NCI-H526 (cell line): Measurements from ENCODE around the gene SMIM15.

Source experiments
- DNase-seq, 2 experiments: peaks; one replicate each; lab custom pipeline; 2025; lab: John Stamatoyannopoulos, UW

The SMIM15 gene

GRCh38 chr5:61159836-61160235 lies 2.4 kb downstream of the SMIM15 start:
- no peak for DNase-seq

GRCh38 chr5:61159070-61159469 lies 3.2 kb downstream of the SMIM15 start:
- DNase-seq, result no peak

- no peak for DNase-seq
Measured at GRCh38 chr5:61151893-61152292, 10.4 kb downstream of the SMIM15 start.

GRCh38 chr5:61148515-61148914 lies 13.8 kb downstream of the SMIM15 start:
- DNase-seq, result no peak

GRCh38 chr5:61142811-61143210 lies 19.5 kb downstream of the SMIM15 start:
- DNase-seq, result no peak

- no peak for DNase-seq
Measured at GRCh38 chr5:61142391-61142790, 19.9 kb downstream of the SMIM15 start.

- no peak for DNase-seq
Measured at GRCh38 chr5:61141801-61142200, 20.5 kb downstream of the SMIM15 start.

- DNase-seq, result no peak
Measured at GRCh38 chr5:61139931-61140330, 22.3 kb downstream of the SMIM15 start.

- no peak for DNase-seq
Measured at GRCh38 chr5:61139094-61139873, 23.0 kb downstream of the SMIM15 start.

GRCh38 chr5:61137835-61138234 lies 24.4 kb downstream of the SMIM15 start:
- DNase-seq, result no peak

GRCh38 chr5:61132559-61132958 lies 29.7 kb downstream of the SMIM15 start:
- no peak for DNase-seq

- DNase-seq, result no peak
Measured at GRCh38 chr5:61130289-61130688, 32.0 kb downstream of the SMIM15 start.

GRCh38 chr5:61123145-61123544 lies 39.1 kb downstream of the SMIM15 start:
- DNase-seq, result peak; percentile 60 to 79

GRCh38 chr5:61120534-61120933 lies 41.7 kb downstream of the SMIM15 start:
- no peak for DNase-seq

GRCh38 chr5:61119066-61119465 lies 43.2 kb downstream of the SMIM15 start:
- no peak for DNase-seq

- no peak for DNase-seq
Measured at GRCh38 chr5:61115968-61116367, 46.3 kb downstream of the SMIM15 start.

- DNase-seq, result no peak
Measured at GRCh38 chr5:61114441-61114840, 47.8 kb downstream of the SMIM15 start.
